ENCODE results near the gene ATG5.

The ATG5 gene

DNA sequence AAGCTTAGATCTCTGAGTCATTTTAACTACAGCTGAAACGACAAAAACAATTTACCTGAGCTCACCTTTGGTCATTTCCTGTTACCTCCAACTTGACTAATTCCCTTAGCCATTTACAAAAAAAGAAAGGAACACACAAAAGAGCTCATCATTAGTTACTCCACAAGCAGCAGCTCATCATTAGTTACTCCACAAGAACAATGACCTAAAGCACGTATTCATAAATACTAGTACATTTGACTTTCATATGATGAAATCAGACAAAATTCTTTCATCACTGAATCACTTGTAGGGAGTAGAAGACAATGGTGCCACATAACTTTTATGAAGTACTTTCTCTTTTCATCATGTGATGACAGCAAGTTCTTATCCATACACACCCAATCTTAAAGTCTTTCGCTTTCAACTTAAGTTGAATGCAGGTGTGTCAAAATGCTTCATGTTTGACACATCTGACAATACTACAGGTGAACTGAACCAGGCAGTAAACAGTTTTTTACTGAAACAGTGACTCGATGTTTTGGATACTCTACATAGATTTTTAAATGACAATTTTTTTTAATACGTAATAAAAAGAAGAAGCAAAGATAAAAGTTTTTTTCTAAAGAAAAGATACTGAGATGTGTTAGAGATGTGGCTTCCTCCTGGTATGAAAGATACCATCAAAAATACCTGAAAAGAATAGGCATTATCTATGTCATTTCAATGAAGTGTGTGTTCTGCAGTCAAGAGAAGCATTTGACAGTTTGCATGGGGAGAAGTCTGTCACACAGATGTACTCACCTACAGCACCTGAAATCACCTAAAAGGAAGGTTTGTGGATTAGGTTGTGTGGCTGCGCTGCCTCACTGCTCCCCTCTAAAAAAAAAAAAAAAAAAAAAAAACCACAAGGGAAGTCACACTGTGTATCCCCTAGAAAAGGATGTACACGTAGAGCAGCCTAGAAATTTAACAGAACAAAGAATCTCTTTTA is 130.3 kb downstream of the ATG5 start:
- TF ChIP-seq ARNTL (CRISPR knock-in tag; IDR thresholded peaks at IDR 0.05; ENCODE audit: borderline replicate concordance, low read depth) (no peak), SNAI2 (CRISPR knock-in tag; IDR thresholded peaks at IDR 0.05) (no peak), ZC3H10 (CRISPR knock-in tag; IDR thresholded peaks at IDR 0.05) (no peak), BACH2 (CRISPR knock-in tag; IDR thresholded peaks at IDR 0.05; ENCODE audit: borderline replicate concordance) (no peak)
- no peak for ATAC-seq

- ATAC-seq = peak; percentile 88
- TF ChIP-seq, protein P1, sequence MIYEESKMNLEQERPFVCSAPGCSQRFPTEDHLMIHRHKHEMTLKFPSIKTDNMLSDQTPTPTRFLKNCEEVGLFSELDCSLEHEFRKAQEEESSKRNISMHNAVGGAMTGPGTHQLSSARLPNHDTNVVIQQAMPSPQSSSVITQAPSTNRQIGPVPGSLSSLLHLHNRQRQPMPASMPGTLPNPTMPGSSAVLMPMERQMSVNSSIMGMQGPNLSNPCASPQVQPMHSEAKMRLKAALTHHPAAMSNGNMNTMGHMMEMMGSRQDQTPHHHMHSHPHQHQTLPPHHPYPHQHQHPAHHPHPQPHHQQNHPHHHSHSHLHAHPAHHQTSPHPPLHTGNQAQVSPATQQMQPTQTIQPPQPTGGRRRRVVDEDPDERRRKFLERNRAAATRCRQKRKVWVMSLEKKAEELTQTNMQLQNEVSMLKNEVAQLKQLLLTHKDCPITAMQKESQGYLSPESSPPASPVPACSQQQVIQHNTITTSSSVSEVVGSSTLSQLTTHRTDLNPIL (CRISPR knock-in tag; IDR thresholded peaks at IDR 0.05; ENCODE audit: low read depth) = 0 out of 2 replicates have a peak, but pooled peaks have one; percentile 68
- TF ChIP-seq ISL1 (CRISPR knock-in tag; IDR thresholded peaks at IDR 0.05) = peak; percentile 89
- TF ChIP-seq ZFP30 (CRISPR knock-in tag; IDR thresholded peaks at IDR 0.05) = no peak
- peak; percentile 15; the same call in 1 of the 2 replicates for TF ChIP-seq ZNF70 (CRISPR knock-in tag; IDR thresholded peaks at IDR 0.05)
- TF ChIP-seq ZC3H10 (CRISPR knock-in tag; IDR thresholded peaks at IDR 0.05) = no peak
- TF ChIP-seq, protein P2, sequence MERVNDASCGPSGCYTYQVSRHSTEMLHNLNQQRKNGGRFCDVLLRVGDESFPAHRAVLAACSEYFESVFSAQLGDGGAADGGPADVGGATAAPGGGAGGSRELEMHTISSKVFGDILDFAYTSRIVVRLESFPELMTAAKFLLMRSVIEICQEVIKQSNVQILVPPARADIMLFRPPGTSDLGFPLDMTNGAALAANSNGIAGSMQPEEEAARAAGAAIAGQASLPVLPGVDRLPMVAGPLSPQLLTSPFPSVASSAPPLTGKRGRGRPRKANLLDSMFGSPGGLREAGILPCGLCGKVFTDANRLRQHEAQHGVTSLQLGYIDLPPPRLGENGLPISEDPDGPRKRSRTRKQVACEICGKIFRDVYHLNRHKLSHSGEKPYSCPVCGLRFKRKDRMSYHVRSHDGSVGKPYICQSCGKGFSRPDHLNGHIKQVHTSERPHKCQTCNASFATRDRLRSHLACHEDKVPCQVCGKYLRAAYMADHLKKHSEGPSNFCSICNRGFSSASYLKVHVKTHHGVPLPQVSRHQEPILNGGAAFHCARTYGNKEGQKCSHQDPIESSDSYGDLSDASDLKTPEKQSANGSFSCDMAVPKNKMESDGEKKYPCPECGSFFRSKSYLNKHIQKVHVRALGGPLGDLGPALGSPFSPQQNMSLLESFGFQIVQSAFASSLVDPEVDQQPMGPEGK (CRISPR knock-in tag; IDR thresholded peaks at IDR 0.05; ENCODE audit: borderline replicate concordance) = no peak
Observed at GRCh38 chr6:106192824-106193223, 132.7 kb downstream of the ATG5 start.

- no peak for TF ChIP-seq ZFP3 (CRISPR knock-in tag; IDR thresholded peaks at IDR 0.05)
- no peak for TF ChIP-seq ZNF70 (CRISPR knock-in tag; IDR thresholded peaks at IDR 0.05)
- TF ChIP-seq, protein P1 (CRISPR knock-in tag; IDR thresholded peaks at IDR 0.05; ENCODE audit: low read depth) = no peak
- no peak for TF ChIP-seq SNAI2 (CRISPR knock-in tag; IDR thresholded peaks at IDR 0.05)
- TF ChIP-seq ZNF565 (CRISPR knock-in tag; conservative IDR thresholded peaks at IDR 0.05; ENCODE audit: low read depth) = no peak
- no peak for TF ChIP-seq TCF4 (CRISPR knock-in tag; IDR thresholded peaks at IDR 0.05; ENCODE audit: borderline replicate concordance)
- no peak for TF ChIP-seq RARB (CRISPR knock-in tag; IDR thresholded peaks at IDR 0.05)
- TF ChIP-seq TOX (CRISPR knock-in tag; IDR thresholded peaks at IDR 0.05; ENCODE audit: borderline replicate concordance) = no peak
- TF ChIP-seq, protein P3, sequence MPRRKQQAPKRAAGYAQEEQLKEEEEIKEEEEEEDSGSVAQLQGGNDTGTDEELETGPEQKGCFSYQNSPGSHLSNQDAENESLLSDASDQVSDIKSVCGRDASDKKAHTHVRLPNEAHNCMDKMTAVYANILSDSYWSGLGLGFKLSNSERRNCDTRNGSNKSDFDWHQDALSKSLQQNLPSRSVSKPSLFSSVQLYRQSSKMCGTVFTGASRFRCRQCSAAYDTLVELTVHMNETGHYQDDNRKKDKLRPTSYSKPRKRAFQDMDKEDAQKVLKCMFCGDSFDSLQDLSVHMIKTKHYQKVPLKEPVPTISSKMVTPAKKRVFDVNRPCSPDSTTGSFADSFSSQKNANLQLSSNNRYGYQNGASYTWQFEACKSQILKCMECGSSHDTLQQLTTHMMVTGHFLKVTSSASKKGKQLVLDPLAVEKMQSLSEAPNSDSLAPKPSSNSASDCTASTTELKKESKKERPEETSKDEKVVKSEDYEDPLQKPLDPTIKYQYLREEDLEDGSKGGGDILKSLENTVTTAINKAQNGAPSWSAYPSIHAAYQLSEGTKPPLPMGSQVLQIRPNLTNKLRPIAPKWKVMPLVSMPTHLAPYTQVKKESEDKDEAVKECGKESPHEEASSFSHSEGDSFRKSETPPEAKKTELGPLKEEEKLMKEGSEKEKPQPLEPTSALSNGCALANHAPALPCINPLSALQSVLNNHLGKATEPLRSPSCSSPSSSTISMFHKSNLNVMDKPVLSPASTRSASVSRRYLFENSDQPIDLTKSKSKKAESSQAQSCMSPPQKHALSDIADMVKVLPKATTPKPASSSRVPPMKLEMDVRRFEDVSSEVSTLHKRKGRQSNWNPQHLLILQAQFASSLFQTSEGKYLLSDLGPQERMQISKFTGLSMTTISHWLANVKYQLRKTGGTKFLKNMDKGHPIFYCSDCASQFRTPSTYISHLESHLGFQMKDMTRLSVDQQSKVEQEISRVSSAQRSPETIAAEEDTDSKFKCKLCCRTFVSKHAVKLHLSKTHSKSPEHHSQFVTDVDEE (CRISPR knock-in tag; IDR thresholded peaks at IDR 0.05) = no peak
- no peak for TF ChIP-seq BACH2 (CRISPR knock-in tag; IDR thresholded peaks at IDR 0.05; ENCODE audit: borderline replicate concordance)
- no peak for TF ChIP-seq CSDC2 (CRISPR knock-in tag; IDR thresholded peaks at IDR 0.05)
- TF ChIP-seq ESRRG (CRISPR knock-in tag; IDR thresholded peaks at IDR 0.05) = no peak
- TF ChIP-seq, protein P4, sequence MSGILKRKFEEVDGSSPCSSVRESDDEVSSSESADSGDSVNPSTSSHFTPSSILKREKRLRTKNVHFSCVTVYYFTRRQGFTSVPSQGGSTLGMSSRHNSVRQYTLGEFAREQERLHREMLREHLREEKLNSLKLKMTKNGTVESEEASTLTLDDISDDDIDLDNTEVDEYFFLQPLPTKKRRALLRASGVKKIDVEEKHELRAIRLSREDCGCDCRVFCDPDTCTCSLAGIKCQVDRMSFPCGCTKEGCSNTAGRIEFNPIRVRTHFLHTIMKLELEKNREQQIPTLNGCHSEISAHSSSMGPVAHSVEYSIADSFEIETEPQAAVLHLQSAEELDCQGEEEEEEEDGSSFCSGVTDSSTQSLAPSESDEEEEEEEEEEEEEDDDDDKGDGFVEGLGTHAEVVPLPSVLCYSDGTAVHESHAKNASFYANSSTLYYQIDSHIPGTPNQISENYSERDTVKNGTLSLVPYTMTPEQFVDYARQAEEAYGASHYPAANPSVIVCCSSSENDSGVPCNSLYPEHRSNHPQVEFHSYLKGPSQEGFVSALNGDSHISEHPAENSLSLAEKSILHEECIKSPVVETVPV (CRISPR knock-in tag; IDR thresholded peaks at IDR 0.05) = no peak
- TF ChIP-seq ARNTL (CRISPR knock-in tag; IDR thresholded peaks at IDR 0.05; ENCODE audit: borderline replicate concordance, low read depth) = no peak
- no peak for TF ChIP-seq ISL1 (CRISPR knock-in tag; IDR thresholded peaks at IDR 0.05)
- TF ChIP-seq, protein P2 (CRISPR knock-in tag; IDR thresholded peaks at IDR 0.05; ENCODE audit: borderline replicate concordance) = no peak
- no peak for ATAC-seq
Observed at GRCh38 chr6:106188104-106188794, 137.3 kb downstream of the ATG5 start.

Measured in SK-N-SH treated with all-trans-retinoic acid at 6 μM for 48 hours (cell line).